NB4 (cell line): Measurements from ENCODE around the gene GBF1.

ENCODE experiments used
- DNase-seq: peaks from one replicate; pipeline ENCODE4 v3.0.0; 2010; ENCODE audit warnings: low read depth
- H3K4me3 ChIP-seq: one replicate; pipeline ENCODE4 v1.5.1; 2011; ENCODE audit warnings: mild to moderate bottlenecking, low read depth, low read length, moderate library complexity
- MYC ChIP-seq: IDR thresholded peaks from 2 replicates; pipeline ENCODE4 v1.6.1; 2011; ENCODE audit warnings: low read depth, low read length
- POLR2A ChIP-seq: IDR thresholded peaks from 2 replicates; pipeline ENCODE4 v1.6.1; 2011; ENCODE audit warnings: mild to moderate bottlenecking; ENCODE audit not compliant: insufficient read length; ENCODE audit errors: extremely low read depth
- TF ChIP-seq, protein P1 (sequence below): IDR thresholded peaks from 2 replicates; pipeline ENCODE4 v1.6.1; 2011; ENCODE audit warnings: low read depth, low read length
- TF ChIP-seq, protein P2 (sequence below): IDR thresholded peaks from one replicate; pipeline ENCODE4 v1.5.1; 2012; ENCODE audit warnings: low read depth, low read length

GBF1 gene

DNA sequence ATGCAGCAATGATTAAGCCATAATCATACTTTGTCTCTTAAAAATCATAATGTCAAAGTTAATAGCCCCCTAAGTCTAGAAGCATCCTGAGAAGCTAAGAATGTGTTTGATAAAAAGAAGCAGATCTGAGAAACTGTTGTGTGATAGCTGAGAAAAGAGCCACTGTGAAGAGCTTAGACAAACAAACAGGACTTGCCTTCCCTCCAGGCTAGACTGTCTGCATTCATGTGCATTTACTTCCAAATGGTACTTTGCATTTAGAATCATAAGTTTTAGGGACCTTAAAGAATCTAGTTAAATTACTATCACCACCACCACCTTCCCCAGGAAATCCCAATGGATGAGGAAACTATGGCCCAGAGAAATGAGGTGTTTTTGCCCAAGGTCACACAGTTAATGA is 87.4 kb downstream of the GBF1 start:
- TF ChIP-seq POLR2A: no peak
- TF ChIP-seq, protein P1, sequence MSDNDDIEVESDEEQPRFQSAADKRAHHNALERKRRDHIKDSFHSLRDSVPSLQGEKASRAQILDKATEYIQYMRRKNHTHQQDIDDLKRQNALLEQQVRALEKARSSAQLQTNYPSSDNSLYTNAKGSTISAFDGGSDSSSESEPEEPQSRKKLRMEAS: no peak
- TF ChIP-seq MYC: no peak
- TF ChIP-seq, protein P2, sequence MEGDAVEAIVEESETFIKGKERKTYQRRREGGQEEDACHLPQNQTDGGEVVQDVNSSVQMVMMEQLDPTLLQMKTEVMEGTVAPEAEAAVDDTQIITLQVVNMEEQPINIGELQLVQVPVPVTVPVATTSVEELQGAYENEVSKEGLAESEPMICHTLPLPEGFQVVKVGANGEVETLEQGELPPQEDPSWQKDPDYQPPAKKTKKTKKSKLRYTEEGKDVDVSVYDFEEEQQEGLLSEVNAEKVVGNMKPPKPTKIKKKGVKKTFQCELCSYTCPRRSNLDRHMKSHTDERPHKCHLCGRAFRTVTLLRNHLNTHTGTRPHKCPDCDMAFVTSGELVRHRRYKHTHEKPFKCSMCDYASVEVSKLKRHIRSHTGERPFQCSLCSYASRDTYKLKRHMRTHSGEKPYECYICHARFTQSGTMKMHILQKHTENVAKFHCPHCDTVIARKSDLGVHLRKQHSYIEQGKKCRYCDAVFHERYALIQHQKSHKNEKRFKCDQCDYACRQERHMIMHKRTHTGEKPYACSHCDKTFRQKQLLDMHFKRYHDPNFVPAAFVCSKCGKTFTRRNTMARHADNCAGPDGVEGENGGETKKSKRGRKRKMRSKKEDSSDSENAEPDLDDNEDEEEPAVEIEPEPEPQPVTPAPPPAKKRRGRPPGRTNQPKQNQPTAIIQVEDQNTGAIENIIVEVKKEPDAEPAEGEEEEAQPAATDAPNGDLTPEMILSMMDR: no peak
- H3K4me3 ChIP-seq: no peak overlapping the region
- DNase-seq: no peak

DNA sequence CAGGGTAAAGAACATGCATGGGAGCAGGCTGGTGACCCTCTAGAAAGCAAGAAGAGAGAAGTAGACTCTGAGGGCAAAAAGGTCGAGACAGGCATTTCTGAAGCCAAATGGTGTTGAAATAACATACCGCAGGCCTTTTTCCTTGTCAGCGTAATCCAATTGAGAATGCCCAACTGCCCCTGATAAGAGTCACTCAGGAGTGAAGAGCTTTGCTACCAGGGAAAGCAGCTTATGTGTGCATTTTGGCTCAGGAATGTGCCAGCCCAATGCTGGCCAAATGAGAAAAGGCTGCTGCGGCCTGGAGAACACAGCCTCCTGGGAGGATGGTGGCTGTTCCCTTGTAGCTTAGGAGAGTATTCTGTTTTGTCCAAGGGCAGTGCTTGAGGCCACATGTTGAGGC is 88.8 kb downstream of the GBF1 start:
- no peak for DNase-seq
- no peak for TF ChIP-seq POLR2A
- TF ChIP-seq, protein P1: no peak
- TF ChIP-seq MYC: no peak
- TF ChIP-seq, protein P2: no peak
- no peak overlapping the region for H3K4me3 ChIP-seq

DNA sequence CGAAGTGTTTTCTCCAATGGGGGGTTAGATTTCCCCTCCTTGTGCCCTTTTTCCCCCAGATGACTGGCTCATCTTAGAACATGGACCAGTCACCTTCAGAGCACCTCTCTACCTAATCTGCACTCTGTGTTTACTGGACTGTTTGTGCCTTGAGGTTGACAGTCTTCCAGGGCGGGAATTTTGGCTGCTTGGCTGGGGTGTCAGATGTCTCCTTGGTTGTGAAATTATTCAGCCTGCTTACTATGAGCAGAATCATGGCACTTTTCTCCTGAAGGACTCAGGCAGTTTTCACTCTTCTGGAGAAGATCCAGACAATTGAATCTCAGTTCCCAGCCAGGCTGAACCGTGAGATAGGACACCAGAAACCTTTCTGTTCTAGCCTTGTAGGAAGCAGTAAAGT is 89.9 kb downstream of the GBF1 start:
- no peak for DNase-seq
- TF ChIP-seq, protein P1: no peak
- TF ChIP-seq POLR2A (no peak), MYC (no peak)
- H3K4me3 ChIP-seq: no peak overlapping the region

DNA sequence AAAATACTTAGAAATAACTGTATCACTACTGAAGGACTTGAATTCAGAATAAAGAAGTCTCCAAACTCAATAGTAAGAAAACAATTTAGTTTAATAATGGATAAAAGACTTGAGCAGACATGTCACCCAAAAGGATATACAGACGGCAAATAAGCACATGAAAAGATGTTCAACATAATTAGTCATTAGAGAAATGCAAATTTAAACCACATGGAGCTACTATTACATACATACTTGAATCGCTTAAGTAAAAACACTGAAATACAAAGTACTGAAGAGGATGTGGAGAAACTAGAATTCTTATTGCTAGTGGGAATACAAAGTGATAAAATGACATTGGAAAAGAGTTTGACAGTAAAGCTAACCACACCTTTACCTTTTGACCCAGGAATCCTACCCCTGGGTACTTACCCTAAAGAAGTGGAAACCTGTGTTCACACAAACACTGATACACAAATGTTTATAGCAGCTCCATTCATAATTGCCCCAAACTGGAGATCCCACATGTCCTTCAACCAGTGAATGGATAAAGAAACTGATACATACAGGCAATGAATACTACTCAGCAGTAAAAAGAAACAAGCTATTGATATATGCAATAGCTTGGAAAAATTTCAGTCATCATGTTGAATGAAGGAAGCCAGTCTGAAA is 95.8 kb downstream of the GBF1 start:
- TF ChIP-seq, protein P2: no peak
- TF ChIP-seq, protein P1: no peak
- TF ChIP-seq MYC: no peak
- TF ChIP-seq POLR2A: no peak

DNA sequence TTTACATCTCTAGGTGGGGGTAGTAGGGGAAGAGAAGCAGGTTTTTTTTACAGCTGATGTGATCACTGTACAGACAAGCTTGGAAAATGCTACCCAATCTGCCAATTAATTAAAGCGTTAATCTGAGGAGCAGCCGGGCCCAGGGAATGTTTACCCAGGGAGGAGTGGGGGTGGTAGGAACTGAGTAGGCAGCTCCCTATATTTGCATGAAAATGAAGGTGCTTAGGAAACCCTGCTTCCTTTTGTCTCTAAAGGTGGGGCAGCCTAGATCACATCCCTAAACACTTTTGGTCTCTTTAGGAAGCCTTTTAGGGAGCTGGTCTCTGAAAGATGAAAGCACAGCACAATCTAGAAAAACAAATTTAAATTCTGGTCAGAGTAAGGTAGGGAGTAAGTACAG is 97.1 kb downstream of the GBF1 start:
- no peak overlapping the region for H3K4me3 ChIP-seq
- DNase-seq: no peak
- TF ChIP-seq, protein P1: no peak

More for the DNA sequence above, 95.8 kb downstream of the GBF1 start:
- no peak for DNase-seq
- H3K4me3 ChIP-seq: no peak overlapping the region

DNA sequence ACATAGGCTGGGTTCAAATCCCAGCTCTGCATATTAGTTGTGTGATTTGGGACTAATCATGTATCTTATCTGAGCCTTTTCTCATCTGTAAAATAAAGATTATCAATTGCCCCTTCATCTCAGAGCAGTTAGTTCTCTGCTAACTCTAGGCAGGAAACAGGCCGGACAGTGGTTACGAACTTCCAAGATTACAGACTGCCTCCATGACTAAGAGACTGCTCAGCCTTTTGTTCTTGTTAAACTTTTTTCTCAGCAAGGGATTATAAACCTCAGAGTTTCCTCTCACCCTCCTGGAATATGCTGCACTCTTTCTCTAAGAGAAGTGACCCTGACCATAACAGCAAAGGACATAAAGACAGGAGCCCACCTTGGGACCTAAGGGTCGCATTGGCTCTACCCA is 97.6 kb downstream of the GBF1 start:
- no peak for TF ChIP-seq POLR2A
- TF ChIP-seq, protein P1: no peak
- TF ChIP-seq, protein P2: no peak
- TF ChIP-seq MYC: no peak
- no peak for DNase-seq
- no peak overlapping the region for H3K4me3 ChIP-seq

DNA sequence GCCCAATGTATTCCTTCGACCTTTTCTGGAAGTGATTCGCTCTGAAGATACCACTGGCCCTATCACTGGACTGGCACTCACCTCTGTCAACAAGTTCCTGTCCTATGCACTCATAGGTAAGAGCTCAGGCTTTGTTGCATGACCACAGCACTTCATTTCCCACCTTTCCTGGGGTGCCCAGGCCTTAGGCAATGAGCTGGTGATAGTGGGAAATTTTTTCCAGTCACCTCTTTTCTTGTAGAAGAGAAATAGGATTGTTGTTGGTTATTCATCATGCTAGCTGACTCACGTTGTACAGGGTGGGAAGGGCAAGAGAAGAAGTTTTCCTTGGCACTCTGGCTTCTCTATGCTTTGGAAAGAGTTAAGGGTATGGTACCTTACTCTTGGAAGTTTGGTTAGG is 98.7 kb downstream of the GBF1 start:
- DNase-seq: no peak
- TF ChIP-seq, protein P2: no peak
- TF ChIP-seq, protein P1: no peak
- no peak overlapping the region for H3K4me3 ChIP-seq
